ENCODE data around the gene NDST4.
"Not testable (repeated sequence)": the region's sequence is repeated elsewhere in the genome, so short reads cannot be mapped to it uniquely, and the experiment has no call there.

NDST4 gene

DNA sequence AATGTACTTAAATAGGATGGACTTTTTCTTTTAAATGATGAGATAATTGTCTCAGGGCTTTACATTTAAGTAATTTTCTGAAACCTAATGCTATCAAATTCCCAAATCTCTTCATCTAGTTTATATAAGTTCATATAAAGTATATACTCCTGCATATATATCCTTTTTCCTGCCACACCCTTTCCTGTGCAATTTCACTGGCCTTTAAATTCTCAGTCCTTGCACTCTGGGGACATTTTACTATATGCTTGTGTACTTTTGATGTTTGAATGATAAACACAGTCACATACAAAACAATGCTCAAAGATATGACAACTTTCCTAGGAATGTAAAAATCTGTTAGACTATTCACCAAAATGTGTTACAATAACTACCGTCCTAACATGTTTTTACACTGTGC lies 60.1 kb downstream of the NDST4 start:
- DNase-seq (ENCODE audit: low read depth): no peak

DNA sequence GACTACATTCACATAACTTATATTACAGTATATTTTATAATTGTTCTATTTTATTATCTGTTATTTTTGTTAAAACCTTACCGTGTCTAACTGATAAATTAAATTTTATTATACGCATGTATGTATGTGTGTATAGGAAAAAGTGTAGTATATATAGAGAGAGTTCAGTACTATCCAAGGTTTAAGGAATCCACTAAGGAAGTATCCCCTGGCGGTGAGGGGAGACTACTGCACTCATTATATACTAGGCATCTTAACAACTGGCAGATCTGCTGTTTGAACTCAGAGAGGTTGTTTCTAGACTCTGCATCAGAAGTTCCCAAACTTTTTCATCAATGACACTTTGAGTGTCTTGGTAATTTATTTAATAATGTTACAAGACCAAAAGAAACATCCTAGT lies 70.9 kb downstream of the NDST4 start:
- no peak for DNase-seq (ENCODE audit: low read depth)

DNA sequence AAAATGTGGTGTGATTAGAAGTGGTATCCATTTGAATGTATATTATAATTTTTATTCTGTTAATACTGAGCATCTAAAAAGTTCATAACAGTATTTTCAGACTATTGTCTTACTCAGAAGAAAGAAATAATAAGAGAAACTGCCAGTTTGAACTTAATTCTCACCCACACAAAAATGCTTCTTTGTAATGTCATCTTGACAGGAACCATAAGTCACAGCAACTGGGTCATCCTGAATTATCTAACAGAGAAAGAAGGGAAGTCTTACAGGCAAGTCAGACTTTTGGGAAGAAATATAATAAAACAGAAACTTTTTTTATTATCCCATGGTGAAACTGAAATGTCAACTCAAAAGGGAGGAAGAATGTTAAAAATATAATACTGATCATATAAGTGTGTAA lies 83.1 kb downstream of the NDST4 start:
- DNase-seq (ENCODE audit: low read depth): no peak

DNA sequence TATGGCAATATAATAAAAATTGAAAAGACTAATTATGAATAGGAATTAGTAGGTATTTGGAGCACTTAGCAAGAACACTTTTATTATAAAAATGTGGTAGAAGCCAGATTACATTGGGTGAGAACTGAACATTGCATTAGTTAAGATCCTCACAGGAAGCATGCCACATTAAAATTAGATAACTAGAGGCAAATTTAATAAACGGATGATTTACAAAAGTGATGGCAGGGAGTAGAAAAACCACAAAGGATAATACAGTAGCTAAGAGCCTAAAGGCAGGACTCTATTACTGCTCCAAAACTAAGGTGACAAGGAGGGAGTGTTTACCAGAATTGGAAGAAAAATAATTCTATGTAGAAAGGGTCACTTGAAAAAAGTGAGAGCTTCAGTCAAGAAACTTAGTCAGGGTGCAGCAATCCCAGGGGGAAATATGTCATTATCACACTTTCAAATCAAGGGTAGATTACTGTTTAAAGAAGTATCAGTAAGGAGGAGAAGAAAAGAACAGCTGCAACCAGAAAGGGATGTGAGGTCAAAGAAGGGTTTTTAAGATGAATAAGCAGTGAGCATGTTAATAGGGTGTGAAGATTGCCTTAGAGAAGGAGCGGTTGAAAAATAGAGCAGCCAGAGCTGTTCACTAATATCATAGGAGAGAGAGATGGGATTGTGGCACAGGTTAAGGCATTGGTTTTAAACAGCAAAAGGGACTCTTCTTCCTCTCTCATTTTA lies 84.6 kb downstream of the NDST4 start:
- no peak for DNase-seq (ENCODE audit: low read depth)

DNA sequence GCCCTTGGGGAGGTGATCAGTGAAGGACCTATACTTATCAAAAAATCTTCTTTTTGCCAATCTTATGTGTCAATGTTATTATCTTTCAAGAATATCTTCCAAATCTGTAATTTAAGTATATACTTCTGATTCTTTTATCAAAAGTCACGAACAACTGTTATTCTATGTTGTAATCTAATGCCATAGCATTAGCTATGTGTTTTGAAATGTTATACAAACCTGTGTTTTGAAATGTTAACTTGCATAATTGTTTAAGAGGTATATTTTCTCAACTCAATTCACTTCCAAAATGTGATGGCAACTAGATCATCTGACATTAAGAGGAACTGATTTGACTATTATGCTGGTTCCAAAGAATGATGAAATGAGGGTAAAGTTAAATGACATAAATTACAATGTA lies 113.5 kb downstream of the NDST4 start:
- no peak for DNase-seq (ENCODE audit: low read depth)

DNA sequence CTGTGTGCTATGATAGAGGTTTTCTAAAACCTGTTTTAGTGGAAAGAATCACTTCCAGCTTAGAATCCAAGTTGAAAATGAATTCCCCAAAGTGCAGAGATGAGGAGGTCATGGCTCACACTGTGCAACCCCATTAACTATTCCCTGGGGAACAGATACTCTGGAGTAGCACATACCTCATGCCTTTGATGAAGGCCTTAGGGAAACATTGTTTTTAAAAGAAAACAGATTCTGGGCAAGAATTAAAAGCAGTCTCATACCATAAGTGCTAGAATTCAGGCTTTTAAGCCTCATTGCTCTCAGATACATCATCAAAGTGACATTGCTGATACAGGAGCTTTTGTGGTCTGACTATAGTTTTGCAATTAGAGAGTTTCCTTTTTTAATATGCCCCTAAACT lies 115.1 kb downstream of the NDST4 start:
- no peak for DNase-seq (ENCODE audit: low read depth)

DNA sequence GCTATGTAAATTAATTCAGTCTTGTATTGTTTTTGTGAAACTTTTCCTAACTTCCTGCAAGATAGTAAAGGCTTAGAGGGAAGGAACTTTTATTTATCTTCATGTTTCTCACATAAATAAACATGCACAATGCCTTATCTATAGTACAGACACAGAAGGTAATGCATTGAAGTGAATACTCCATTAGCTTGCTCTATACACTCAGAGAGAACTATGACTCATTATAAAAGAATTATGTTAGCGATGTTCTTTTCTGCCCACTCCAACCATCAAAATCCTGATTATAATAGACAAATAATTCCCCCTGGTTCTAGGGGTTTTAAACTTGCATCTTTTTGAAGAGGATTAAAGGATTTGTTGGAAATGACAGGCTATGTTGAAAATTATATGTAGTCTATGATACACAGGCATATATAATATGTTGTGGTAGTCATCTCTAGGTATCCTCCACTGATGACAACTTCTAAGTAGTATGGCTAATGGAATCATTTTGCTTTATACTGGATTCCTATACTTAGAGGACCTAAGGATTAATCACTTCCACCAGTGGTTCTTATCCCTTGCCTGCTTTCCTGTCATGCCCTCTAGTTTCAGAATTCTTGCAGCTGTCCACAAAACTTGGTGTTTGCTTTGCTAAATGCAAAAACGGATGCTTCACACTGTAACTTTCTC lies 115.7 kb downstream of the NDST4 start:
- no peak for DNase-seq (ENCODE audit: low read depth)

DNA sequence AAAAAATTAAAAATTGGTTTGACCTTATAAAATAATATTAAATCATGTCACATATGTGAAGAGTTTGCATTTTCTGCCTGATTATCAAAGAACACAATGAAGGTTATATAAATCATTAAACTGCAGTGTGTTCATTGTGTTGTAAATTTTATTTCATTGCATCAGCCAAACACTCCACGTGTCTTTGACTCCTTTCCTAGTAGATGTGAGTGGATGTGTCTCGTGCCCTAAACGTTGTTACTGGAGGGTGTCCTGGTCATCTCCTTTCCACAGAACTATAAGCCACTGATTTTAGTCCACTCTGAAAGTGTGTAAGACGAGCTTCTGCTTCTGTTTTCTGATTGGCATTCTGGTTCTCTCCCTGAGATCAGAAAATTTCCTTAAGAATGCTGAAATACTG lies 127.3 kb downstream of the NDST4 start:
- DNase-seq (ENCODE audit: low read depth): no peak

DNA sequence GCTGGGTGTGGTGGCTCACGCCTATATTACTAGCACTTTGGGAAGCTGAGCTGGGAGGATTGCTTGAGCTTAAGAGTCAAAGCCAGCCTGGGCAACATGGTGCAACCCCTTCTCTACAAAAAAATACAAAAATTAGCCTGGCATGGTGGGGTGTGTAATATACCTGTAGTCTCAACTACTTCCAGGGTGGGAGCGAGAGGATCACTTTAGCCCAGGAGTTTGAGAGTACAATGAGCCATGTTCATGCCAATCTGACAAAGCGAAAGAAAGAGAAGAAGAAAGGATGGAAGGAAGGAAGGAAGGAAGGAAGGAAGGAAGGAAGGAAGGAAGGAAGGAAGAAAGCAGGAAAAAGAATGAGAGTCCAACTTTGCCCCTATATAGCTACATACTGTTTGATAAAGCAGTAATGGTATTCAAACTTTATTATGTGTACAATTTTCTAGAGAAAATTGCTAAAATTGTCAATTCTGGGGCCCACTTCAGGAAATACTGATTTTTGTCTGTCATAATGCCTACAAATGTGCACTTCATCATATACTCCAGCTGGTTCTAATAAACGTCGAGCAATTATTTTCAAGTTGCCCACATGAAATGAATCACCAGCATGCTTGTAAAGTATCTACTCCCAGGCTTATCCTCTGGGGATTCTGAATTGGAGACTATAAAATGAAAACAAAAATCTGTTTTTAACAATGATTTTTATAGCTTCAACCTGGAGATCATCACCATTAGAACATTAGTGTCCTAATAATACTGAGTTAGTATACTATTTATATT lies 132.3 kb downstream of the NDST4 start:
- DNase-seq (ENCODE audit: low read depth): no peak

DNA sequence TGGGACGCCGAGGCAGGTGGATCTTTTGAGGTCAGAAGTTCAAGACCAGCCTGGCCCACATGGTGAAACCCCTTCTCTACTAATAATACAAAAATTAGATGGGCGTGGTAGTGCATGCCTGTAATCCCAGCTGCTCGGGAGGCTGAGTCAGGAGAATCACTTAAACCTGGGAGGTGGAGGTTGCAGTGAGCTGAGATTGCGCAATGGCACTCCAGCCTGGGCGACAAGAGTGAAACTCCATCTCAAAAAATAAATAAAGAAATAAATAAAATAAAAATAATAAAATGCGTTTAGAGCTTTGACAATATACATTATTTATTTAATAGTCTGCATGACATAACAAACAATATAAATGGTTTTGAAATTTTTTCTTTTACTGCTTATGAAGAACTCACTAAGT lies 133.0 kb downstream of the NDST4 start:
- not testable (repeated sequence) for DNase-seq (ENCODE audit: low read depth)

DNA sequence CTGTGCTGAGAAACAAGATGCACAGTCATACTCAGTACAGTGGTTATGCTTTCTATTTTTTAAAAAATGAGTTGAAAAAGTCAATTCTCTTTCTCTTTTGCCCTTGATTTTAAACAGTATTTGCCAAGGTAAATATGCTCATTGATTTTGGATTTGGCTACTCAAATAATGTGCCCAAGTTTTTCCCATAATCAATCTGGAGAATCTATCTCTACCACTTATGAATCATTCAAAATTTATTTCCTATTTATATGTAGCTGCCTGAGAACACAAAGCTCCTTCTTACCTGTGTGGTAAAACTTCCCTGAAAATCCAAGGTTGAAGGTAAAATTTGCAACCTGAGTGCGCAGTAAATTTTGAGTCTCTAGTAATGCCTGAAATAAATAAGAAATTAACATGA lies 136.5 kb downstream of the NDST4 start:
- no peak for DNase-seq (ENCODE audit: low read depth)

DNA sequence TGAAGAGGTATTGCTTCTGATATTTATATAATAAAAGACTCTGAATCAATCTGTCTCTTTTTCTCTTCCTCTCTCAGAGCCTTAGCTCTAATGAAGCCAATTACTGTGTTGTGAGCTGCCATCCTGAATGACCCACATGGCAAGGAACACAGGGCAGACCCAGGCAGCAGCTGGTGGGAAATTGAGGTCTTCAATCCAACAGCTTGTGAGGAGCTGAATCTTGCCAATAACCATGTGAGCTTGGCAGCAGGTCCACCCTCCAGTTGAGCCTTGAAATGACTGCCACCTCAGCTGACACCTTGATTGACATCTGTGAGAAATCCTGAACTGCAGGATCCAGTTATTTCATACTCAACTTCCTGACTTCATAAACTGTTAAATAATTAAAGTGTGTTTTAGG lies 149.4 kb downstream of the NDST4 start:
- DNase-seq (ENCODE audit: low read depth): no peak

DNA sequence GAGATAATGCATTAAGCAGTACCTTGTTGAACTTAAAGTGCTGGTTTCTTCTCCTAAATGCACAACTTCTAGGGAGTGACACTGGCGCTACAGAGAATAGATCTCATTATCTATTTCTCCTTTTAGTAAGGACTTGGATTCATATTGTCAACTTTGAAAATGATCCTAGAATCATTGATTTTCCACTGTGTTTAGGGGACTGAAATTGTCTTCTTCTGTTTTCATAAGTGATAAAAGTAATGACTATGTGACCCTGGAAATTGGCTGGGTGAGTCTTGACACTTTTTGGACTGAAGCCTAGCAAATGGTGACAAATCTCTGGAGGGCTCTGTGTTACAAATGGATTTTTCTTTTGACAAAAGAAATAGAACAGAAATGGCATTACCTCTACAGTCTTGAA lies 167.8 kb downstream of the NDST4 start:
- DNase-seq (ENCODE audit: low read depth): no peak

DNA sequence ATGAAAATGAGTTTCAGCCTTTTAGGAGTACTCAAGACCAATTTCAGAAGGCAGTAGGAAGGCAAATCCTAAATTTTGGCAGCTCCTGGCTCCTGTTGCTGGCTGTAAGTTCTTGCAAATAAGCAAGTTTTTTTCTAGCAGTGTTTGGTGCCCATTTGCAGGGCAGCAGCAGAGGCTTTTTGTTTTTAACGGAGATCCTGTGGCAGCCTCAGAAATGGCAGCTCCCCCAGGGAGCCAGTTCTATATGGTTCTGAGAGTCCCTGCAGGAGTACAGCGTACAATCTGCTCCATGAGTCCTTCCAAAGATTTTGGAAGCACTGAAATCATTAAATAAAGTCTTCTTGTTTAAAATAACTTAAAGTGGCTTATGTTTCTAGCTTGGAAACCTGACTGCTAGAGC lies 171.9 kb downstream of the NDST4 start:
- no peak for DNase-seq (ENCODE audit: low read depth)

DNA sequence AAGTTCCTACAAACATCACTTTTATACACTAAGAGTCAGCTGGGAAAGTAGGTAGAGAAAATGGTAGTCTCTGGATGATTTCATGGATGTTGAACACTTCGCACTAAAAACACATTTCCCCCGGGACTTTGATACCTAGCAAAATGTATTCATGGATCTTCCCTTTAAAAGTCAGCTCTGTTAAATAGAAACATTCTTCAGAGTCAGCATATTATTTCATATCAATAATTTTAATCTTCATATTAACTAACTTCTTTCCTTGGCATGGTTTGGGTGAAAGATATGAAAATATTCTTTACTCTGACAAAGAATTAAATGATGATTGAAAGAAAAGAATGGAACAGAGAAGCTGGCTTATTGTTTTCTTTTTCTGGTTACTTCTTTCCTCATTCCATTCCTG lies 185.5 kb downstream of the NDST4 start:
- no peak for DNase-seq (ENCODE audit: low read depth)

DNA sequence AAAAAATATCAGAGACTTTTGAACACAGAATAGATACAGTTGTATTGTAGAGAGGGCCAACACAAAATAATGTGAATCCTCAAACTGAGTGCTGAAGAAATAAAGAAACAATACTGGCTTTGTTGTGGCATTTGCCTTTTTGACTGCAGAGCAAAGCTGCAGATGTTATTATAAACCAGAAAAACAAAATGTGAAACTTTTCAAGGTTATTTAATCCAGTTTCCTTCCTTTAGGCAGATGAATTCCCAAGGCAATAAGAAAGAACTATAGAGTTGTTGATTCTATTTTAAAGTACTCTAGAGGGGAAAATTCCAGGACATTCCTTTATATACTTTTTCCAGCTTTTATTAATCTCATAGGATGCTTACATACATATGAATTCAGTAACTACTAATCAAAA lies 186.8 kb downstream of the NDST4 start:
- DNase-seq (ENCODE audit: low read depth): no peak

DNA sequence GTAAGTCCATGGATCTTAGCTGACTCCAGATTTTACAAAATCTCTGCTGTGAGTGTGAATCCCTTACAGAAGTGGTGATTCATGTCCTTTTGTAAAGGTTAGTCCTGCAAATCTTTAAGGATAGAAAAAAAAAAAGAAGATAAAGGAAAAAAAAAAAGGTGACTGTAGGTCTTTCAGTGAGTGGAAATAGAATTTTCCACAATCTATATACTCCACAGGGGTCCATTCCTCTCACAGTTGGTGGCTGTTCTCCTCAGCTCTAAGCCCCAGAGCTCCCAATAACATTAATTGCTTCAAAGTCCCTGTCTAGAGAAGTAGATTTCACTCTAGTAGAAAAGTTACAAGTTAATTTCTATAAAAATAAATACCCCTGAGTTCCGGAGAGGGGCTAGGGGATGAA lies 189.1 kb downstream of the NDST4 start:
- DNase-seq (ENCODE audit: low read depth): no peak

DNA sequence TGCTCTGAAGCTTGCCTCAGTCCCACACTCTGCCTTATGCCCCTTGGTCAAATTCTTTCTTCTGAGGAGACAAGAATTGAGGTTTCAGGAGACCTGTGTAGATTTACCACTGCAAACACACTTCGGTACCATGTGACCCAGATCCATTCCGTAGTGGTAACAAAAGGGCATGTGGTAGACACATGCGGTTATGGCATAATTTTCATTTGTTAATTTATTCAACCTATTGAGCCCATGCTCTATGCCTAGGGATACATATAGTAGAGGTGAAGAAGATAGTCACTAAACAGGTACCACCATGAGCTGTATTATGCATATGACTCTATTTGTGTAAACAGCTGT lies 190.9 kb downstream of the NDST4 start:
- no peak for DNase-seq (ENCODE audit: low read depth)

DNA sequence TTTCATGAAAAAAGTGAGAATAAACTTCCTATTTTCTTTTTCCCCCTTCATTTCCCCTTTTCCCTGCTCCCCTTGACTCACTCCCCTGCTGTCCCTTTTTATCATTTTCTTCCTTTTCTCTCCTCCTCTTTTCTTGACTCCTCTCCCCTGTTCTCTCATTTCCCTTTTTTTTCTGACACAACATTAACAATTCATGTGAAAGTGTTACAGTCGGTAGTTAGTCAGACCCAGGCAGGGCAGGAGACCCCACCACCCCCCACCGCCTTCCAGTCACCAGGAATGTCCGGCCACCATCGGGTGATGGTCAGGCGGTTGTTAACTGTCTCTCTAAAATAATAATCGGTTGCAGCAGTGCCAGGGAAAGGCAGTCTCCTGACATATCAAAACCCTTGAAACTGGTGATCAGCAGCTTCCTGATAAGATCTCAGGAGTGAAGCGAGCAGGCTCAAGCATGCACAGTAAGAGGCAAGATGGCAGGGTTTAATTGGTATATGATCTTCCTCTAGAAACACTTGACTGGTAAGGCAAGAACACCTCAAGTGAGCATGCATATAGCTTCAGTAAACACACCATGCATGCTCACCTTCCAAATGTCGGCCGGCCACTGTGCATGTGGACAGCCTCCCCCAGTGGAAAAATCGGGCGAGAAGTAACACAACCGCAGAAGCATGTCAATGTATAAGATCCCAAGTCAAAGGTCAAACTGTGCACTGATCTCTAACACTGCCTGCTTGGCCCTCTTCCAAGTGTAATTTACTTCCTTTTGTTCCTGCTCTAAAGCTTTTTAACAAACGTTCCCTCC lies 191.4 kb downstream of the NDST4 start:
- DNase-seq (ENCODE audit: low read depth): no peak

DNA sequence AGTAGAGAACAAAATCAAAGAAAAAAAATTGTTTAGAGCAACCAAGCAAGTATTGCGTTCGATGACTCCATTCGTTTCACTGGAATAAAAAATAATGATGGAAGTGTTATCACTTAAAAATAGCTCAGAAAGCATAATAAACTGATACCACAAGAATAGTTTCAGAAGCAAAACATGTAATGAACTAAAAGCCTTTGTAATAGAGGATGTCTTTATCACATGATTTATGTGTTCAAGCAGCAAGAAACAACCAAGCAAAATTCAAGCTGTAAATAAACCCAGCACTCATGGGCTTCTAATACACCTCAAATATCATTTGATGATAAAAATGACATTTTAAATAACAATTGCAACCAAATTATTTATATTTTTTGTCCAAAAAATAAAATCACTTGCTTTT lies 192.2 kb downstream of the NDST4 start:
- no peak for DNase-seq (ENCODE audit: low read depth)

DNA sequence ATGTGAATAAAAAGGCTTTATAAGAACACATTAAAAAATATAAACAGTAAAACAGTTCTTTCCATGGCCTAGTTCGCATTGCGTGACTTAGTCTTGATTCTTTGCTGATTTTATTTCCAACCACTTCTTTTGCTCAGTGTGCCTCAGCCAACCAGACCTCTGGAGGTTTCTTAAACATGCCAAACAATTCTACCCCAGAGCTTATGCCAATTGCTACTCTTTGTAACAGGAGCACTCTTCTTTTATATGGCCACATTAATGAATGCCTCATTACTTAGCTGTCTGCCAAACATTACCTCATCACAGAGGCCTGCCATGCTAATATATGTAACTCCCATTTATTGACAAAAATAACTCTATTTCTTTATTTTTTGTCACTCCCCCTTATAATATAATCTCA lies 202.3 kb downstream of the NDST4 start:
- no peak for DNase-seq (ENCODE audit: low read depth)

DNA sequence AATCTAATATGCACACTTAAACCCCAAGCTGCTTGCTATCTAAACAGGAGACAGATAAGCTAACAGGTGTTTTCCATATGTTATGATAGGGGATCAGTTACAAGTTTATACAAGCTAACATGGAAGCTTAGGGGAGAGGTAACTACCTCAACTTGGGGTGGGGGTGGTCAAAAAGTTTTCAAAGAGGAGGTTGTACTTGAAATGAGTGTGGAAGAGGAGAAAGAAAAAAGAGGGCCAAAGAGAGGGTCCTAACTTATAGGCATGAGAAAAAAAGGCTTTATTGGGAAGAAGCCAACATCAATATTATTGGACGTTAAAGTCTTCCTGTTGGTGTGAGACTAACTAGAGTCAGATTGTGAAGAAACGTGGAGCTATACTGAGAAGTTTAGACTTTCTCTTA lies 205.9 kb downstream of the NDST4 start:
- DNase-seq (ENCODE audit: low read depth): no peak

DNA sequence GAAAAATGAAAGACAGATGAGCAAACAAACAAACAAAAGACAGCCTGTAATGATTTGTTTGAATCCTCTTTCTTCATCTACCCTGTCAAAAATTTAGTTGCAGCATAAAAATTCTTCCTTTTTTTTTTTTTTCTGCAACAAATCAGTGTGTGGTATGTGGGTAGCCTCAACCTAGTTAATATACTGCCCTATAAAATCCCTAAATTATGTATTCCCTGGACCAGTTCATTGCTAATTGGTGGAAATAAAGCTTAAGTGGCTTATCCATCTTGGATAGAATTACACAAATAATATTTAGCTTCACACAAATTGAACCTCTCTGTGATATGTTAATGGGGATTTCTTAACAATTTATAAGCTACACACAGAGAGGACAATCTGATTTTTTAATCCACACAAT lies 208.4 kb downstream of the NDST4 start:
- DNase-seq (ENCODE audit: low read depth): no peak

Data from stimulated activated CD8-positive, alpha-beta memory T cell treated with anti-CD3 and anti-CD28 coated beads, Interleukin-12 subunit alpha, Interleukin-12 subunit beta, amount 100 ng/mL, for 4 hours (primary cell).